HG03025 (cell line): ENCODE data around the gene WDPCP.

ENCODE experiments used
- ATAC-seq: cut with Tn5 transposase; IDR thresholded peaks from one replicate; pipeline ENCODE4 v1.9.1; 2021; ENCODE audit warnings: mild to moderate bottlenecking, moderate library complexity; ENCODE audit not compliant: unreplicated experiment, low FRiP score

WDPCP gene

GRCh38 chr2:63545023-63545422 is 43.3 kb downstream of the WDPCP start:
- no peak for ATAC-seq

- ATAC-seq = no peak
Measured at GRCh38 chr2:63544017-63544627, 44.2 kb downstream of the WDPCP start.

- ATAC-seq = no peak
Measured at GRCh38 chr2:63539416-63540162, 48.7 kb downstream of the WDPCP start.

- no peak for ATAC-seq
Measured at GRCh38 chr2:63538390-63538789, 49.9 kb downstream of the WDPCP start.

- ATAC-seq = no peak
Measured at GRCh38 chr2:63537306-63537705, 51.0 kb downstream of the WDPCP start.

- no peak for ATAC-seq
Measured at GRCh38 chr2:63530704-63531279, 57.5 kb downstream of the WDPCP start.

- no peak for ATAC-seq
Measured at GRCh38 chr2:63525905-63526304, 62.4 kb downstream of the WDPCP start.

GRCh38 chr2:63522950-63523349 is 65.3 kb downstream of the WDPCP start:
- no peak for ATAC-seq

- no peak for ATAC-seq
Measured at GRCh38 chr2:63520793-63521192, 67.5 kb downstream of the WDPCP start.

GRCh38 chr2:63514781-63515180 is 73.5 kb downstream of the WDPCP start:
- ATAC-seq = no peak

- no peak for ATAC-seq
Measured at GRCh38 chr2:63514237-63514716, 74.0 kb downstream of the WDPCP start.

- ATAC-seq = no peak
Measured at GRCh38 chr2:63506320-63506719, 82.0 kb downstream of the WDPCP start.

GRCh38 chr2:63503818-63504217 is 84.5 kb downstream of the WDPCP start:
- ATAC-seq = no peak

- ATAC-seq = no peak
Measured at GRCh38 chr2:63500398-63500797, 87.9 kb downstream of the WDPCP start.

GRCh38 chr2:63497576-63497975 is 90.7 kb downstream of the WDPCP start:
- ATAC-seq = no peak

GRCh38 chr2:63494968-63495367 is 93.3 kb downstream of the WDPCP start:
- ATAC-seq = no peak

GRCh38 chr2:63494100-63494499 is 94.2 kb downstream of the WDPCP start:
- ATAC-seq = no peak

- ATAC-seq = no peak
Measured at GRCh38 chr2:63488118-63488713, 100.1 kb downstream of the WDPCP start.

GRCh38 chr2:63486861-63487290 is 101.4 kb downstream of the WDPCP start:
- no peak for ATAC-seq

- ATAC-seq = no peak
Measured at GRCh38 chr2:63484901-63485300, 103.4 kb downstream of the WDPCP start.

GRCh38 chr2:63484481-63484880 is 103.8 kb downstream of the WDPCP start:
- ATAC-seq = no peak
